ENCODE results near the gene MC1R.
"Not testable (repeated sequence)": the region's sequence is repeated elsewhere in the genome, so short reads cannot be mapped to it uniquely, and the experiment has no call there.

Gene MC1R

GRCh38 chr16:89931964-89932363, 13.3 kb downstream of the MC1R start:
- no peak overlapping the region for H3K27ac ChIP-seq
- TF ChIP-seq CTCF (conservative IDR thresholded peaks at IDR 0.05): no peak
- no peak for TF ChIP-seq ZFX (IDR thresholded peaks at IDR 0.05)

GRCh38 chr16:89934019-89934418, 15.4 kb downstream of the MC1R start:
- not testable (repeated sequence) for H3K27ac ChIP-seq

GRCh38 chr16:89934611-89935553, 16.2 kb downstream of the MC1R start:
- H3K27ac ChIP-seq: no peak overlapping the region
- TF ChIP-seq CTCF (conservative IDR thresholded peaks at IDR 0.05): no peak
- no peak for TF ChIP-seq ZFX (IDR thresholded peaks at IDR 0.05)

GRCh38 chr16:89935620-89936019, 17.0 kb downstream of the MC1R start:
- not testable (repeated sequence) for H3K27ac ChIP-seq

GRCh38 chr16:89936034-89936433, 17.4 kb downstream of the MC1R start:
- H3K27ac ChIP-seq: no peak overlapping the region
- TF ChIP-seq CTCF (conservative IDR thresholded peaks at IDR 0.05) (no peak), ZFX (IDR thresholded peaks at IDR 0.05) (no peak)

GRCh38 chr16:89936508-89936907, 17.8 kb downstream of the MC1R start:
- no peak overlapping the region for H3K27ac ChIP-seq
- no peak for TF ChIP-seq CTCF (conservative IDR thresholded peaks at IDR 0.05)
- TF ChIP-seq ZFX (IDR thresholded peaks at IDR 0.05): no peak

- TF ChIP-seq CTCF (conservative IDR thresholded peaks at IDR 0.05): no peak
- no peak for TF ChIP-seq ZFX (IDR thresholded peaks at IDR 0.05)
- H3K27ac ChIP-seq: no peak overlapping the region
These were observed 18.3 kb downstream of the MC1R start for GRCh38 chr16:89936981-89937380.

- no peak overlapping the region for H3K27ac ChIP-seq
- TF ChIP-seq ZFX (IDR thresholded peaks at IDR 0.05) (no peak), CTCF (conservative IDR thresholded peaks at IDR 0.05) (no peak)
These were observed 19.7 kb downstream of the MC1R start for GRCh38 chr16:89938175-89938885.
